ENCODE results near the gene VIPR2.

VIPR2 gene

GRCh38 chr7:159068893-159069448 lies 75.7 kb downstream of the VIPR2 start:
- no peak overlapping the region for H3K9ac ChIP-seq
- H4K20me1 ChIP-seq (ENCODE audit: insufficient read depth): no peaks in the 10 kb centered on the region
- no peak overlapping the region for H3K4me2 ChIP-seq
- no peak overlapping the region for H3K27ac ChIP-seq
- no peaks in the 10 kb centered on the region for H3K36me3 ChIP-seq (ENCODE audit: insufficient read depth)
- no peak overlapping the region for H2AFZ ChIP-seq (ENCODE audit: low read depth)
- H3K4me3 ChIP-seq (IDR thresholded peaks at IDR 0.05; ENCODE audit: insufficient read depth, low read depth, low read length): no peak overlapping the region
- no peaks in the 10 kb centered on the region for H3K79me2 ChIP-seq (ENCODE audit: insufficient read depth, low read depth)
- H3K27me3 ChIP-seq (ENCODE audit: insufficient read depth, low read depth): no peaks in the 10 kb centered on the region
- no peaks in the 10 kb centered on the region for H3K4me1 ChIP-seq (ENCODE audit: low read depth, poor library complexity, severe bottlenecking)
- TF ChIP-seq, protein P1, sequence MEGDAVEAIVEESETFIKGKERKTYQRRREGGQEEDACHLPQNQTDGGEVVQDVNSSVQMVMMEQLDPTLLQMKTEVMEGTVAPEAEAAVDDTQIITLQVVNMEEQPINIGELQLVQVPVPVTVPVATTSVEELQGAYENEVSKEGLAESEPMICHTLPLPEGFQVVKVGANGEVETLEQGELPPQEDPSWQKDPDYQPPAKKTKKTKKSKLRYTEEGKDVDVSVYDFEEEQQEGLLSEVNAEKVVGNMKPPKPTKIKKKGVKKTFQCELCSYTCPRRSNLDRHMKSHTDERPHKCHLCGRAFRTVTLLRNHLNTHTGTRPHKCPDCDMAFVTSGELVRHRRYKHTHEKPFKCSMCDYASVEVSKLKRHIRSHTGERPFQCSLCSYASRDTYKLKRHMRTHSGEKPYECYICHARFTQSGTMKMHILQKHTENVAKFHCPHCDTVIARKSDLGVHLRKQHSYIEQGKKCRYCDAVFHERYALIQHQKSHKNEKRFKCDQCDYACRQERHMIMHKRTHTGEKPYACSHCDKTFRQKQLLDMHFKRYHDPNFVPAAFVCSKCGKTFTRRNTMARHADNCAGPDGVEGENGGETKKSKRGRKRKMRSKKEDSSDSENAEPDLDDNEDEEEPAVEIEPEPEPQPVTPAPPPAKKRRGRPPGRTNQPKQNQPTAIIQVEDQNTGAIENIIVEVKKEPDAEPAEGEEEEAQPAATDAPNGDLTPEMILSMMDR (conservative IDR thresholded peaks at IDR 0.05; ENCODE audit: low read depth, low read length): no peak

DNA sequence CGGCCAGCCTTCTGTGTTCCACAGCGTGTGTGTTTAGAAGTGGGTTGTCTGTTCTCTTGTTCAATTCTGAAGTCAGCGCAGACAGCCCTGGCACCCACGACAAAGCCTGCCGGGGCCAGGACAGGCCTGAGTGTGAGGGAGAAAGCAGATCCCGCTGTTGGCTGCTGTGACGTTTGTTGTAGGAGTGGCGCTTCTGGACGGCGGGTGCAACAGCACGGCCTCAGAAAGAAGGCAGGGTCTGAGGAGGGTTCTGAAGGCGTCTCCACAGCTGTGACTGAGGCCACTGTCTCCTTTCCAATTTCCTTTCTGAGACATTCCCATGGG lies 76.2 kb downstream of the VIPR2 start:
- Histone ChIP-seq H3K27ac (no peak overlapping the region), H4K20me1 (ENCODE audit: insufficient read depth) (no peaks in the 10 kb centered on the region), H3K36me3 (ENCODE audit: insufficient read depth) (no peaks in the 10 kb centered on the region), H3K79me2 (ENCODE audit: insufficient read depth, low read depth) (no peaks in the 10 kb centered on the region), H3K4me3 (IDR thresholded peaks at IDR 0.05; ENCODE audit: insufficient read depth, low read depth, low read length) (no peak overlapping the region), H3K4me2 (no peak overlapping the region), H3K4me1 (ENCODE audit: low read depth, poor library complexity, severe bottlenecking) (no peaks in the 10 kb centered on the region), H2AFZ (ENCODE audit: low read depth) (no peak overlapping the region), H3K9ac (no peak overlapping the region), H3K27me3 (ENCODE audit: insufficient read depth, low read depth) (no peaks in the 10 kb centered on the region)
- TF ChIP-seq, protein P1 (conservative IDR thresholded peaks at IDR 0.05; ENCODE audit: low read depth, low read length): no peak

DNA sequence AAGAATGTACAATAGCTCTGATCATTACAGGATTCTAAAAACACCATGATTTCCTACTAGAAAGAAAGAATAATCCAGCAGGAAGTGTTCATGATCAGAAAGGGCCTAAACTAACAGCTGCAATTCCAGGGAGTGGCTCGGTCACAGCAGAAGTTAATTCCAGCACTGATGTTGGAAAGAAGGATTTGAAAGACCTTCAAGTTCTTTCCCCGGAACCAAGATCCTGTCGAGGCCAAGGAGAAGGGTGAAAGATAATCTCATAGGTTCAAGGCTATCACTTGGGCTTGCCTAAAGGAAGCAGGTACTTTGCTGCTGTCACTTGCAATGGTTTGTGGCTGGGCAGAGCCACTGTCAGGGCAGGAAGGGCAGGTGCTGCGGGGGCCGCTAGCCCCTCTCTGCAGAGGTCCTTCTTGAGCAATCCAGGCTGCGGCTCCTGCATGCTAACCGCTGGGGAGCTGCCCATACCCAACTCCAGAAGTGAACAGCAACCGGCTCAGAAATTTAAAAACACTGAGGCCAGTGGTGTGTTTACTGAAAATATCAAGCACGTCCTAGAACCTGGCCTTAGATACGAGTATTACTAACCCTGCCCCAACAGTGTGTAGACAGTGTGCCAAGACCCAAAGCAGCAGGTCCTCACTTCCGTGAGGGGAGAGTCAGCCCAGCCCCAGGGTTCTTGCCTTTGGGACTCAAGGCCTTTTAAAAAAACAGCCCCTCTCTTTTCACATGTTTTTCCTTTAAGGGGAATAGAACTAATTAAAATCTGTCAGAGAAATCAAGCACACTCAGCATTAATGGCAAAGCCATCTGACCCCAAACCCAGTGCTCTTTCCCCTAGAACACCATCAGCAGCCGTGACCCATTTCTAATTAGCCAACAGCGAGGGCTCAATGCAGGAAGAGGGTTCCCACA lies 76.8 kb downstream of the VIPR2 start:
- Histone ChIP-seq H3K4me2 (no peak overlapping the region), H3K4me1 (ENCODE audit: low read depth, poor library complexity, severe bottlenecking) (no peaks in the 10 kb centered on the region), H3K27ac (no peak overlapping the region), H3K27me3 (ENCODE audit: insufficient read depth, low read depth) (no peaks in the 10 kb centered on the region), H3K36me3 (ENCODE audit: insufficient read depth) (no peaks in the 10 kb centered on the region), H3K79me2 (ENCODE audit: insufficient read depth, low read depth) (no peaks in the 10 kb centered on the region), H2AFZ (ENCODE audit: low read depth) (no peak overlapping the region), H4K20me1 (ENCODE audit: insufficient read depth) (no peaks in the 10 kb centered on the region), H3K4me3 (IDR thresholded peaks at IDR 0.05; ENCODE audit: insufficient read depth, low read depth, low read length) (no peak overlapping the region), H3K9ac (no peak overlapping the region)
- TF ChIP-seq, protein P1 (conservative IDR thresholded peaks at IDR 0.05; ENCODE audit: low read depth, low read length): no peak

DNA sequence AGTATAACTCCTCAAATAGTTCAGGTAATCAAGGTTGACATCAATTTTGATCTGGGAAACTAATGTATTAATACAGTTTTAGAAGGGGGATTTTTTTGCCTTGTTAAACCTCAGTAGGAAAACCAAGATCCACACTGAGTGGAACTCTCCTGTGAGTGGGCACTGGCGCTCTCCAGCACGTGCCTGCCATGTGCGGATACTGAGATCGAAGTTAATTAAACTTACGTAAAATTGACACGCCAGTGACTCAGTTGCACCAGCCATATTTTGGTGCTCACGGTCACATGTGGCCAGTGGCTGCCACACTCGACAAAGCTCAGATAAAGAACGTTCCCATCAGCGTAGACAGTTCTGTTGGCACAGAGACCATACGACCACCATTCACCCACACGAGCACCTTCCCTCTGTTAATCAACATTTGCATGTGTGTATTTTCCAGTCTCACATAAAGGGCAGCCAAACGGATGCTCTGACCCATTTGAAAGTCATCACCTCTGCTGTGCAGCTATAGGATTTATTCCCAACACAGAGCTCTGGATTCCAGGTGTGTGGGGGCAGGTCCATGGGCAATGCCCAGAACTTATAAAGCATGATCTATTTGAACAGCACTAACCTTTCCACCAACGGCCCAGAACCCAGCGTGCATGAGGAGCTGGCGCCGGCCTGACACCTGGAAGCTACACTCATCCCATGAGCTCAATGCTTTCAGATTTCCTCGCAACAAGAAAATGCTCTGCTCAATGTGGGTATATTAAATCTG lies 77.7 kb downstream of the VIPR2 start:
- H3K27ac ChIP-seq: no peak overlapping the region
- TF ChIP-seq, protein P1 (conservative IDR thresholded peaks at IDR 0.05; ENCODE audit: low read depth, low read length): no peak
- H3K79me2 ChIP-seq (ENCODE audit: insufficient read depth, low read depth): no peaks in the 10 kb centered on the region
- H4K20me1 ChIP-seq (ENCODE audit: insufficient read depth): no peaks in the 10 kb centered on the region
- H3K27me3 ChIP-seq (ENCODE audit: insufficient read depth, low read depth): no peaks in the 10 kb centered on the region
- H2AFZ ChIP-seq (ENCODE audit: low read depth): no peak overlapping the region
- H3K36me3 ChIP-seq (ENCODE audit: insufficient read depth): no peaks in the 10 kb centered on the region
- H3K4me2 ChIP-seq: no peak overlapping the region
- no peak overlapping the region for H3K4me3 ChIP-seq (IDR thresholded peaks at IDR 0.05; ENCODE audit: insufficient read depth, low read depth, low read length)
- H3K4me1 ChIP-seq (ENCODE audit: low read depth, poor library complexity, severe bottlenecking): no peaks in the 10 kb centered on the region
- no peak overlapping the region for H3K9ac ChIP-seq

Data from KMS-11 (cell line).